PFSK-1 (cell line): ENCODE results near the gene CREB3L1.

ENCODE experiments used
- FOXP2 ChIP-seq: optimal IDR thresholded peaks from 2 replicates; pipeline ENCODE3; 2011; ENCODE audit warnings: borderline replicate concordance, control low read depth, inconsistent platforms; ENCODE audit not compliant: insufficient read depth; ENCODE audit errors: extremely low read length, extremely low read depth
- POLR2AphosphoS5 ChIP-seq: IDR thresholded peaks from 2 replicates; pipeline ENCODE4 v1.6.1; 2012; ENCODE audit warnings: low read depth, mild to moderate bottlenecking, control low read depth, low read length, moderate library complexity
- SIN3A ChIP-seq: IDR thresholded peaks from 2 replicates; pipeline ENCODE4 v1.6.1; 2012; ENCODE audit warnings: mild to moderate bottlenecking, low read length, moderate library complexity, borderline replicate concordance; ENCODE audit not compliant: insufficient read depth
- TAF1 ChIP-seq: IDR thresholded peaks from 2 replicates; pipeline ENCODE4 v1.6.1; 2012; ENCODE audit warnings: low read length, control low read depth, borderline replicate concordance; ENCODE audit not compliant: insufficient read depth
- TF ChIP-seq, protein P1 (sequence below), 2 experiments: IDR thresholded peaks; 2 replicates each; pipeline versions ENCODE4 v1.6.1 to v1.8.0; 2011 to 2012; ENCODE audit warnings: low read depth in 2 of 2, low read length in 2 of 2, control low read depth in 1 of 2, inconsistent platforms in 1 of 2, mild to moderate bottlenecking in 1 of 2, moderate library complexity in 1 of 2; ENCODE audit not compliant: insufficient read depth in 1 of 2

Gene CREB3L1

DNA sequence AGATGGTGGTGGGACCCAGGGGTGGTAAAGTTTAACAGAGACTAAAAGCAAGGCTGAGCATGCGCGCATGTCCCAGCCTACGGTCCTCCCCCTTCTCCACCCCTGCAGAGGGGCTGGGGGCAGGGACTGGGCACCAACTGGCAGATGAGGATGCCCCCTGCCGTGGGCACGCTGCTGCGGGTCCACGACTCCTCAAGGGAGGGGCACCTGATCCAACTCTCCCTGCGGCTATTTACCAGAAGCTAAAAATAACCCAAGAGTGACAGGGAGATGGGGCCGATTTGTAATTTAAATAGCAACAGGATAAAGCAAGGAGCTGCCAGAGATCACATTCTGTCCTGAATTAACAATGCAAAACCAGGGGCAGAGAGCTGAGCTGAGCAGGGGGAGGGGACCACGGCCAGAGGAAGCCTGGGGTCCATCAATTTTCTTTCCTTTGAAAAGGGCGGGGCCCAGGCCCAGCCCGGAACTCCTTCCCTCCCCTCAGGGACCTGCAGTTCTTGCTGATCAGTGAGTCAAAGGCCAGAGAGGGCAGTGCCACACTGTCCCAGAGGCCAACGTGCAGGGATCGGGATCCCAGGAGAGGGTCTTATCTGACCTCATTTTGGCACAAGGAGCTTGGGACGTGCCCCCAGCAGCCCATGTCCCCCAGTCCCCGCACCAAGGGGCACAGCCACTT, 61.7 kb downstream of the CREB3L1 start:
- TF ChIP-seq, protein P1, sequence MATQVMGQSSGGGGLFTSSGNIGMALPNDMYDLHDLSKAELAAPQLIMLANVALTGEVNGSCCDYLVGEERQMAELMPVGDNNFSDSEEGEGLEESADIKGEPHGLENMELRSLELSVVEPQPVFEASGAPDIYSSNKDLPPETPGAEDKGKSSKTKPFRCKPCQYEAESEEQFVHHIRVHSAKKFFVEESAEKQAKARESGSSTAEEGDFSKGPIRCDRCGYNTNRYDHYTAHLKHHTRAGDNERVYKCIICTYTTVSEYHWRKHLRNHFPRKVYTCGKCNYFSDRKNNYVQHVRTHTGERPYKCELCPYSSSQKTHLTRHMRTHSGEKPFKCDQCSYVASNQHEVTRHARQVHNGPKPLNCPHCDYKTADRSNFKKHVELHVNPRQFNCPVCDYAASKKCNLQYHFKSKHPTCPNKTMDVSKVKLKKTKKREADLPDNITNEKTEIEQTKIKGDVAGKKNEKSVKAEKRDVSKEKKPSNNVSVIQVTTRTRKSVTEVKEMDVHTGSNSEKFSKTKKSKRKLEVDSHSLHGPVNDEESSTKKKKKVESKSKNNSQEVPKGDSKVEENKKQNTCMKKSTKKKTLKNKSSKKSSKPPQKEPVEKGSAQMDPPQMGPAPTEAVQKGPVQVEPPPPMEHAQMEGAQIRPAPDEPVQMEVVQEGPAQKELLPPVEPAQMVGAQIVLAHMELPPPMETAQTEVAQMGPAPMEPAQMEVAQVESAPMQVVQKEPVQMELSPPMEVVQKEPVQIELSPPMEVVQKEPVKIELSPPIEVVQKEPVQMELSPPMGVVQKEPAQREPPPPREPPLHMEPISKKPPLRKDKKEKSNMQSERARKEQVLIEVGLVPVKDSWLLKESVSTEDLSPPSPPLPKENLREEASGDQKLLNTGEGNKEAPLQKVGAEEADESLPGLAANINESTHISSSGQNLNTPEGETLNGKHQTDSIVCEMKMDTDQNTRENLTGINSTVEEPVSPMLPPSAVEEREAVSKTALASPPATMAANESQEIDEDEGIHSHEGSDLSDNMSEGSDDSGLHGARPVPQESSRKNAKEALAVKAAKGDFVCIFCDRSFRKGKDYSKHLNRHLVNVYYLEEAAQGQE (IDR thresholded peaks at IDR 0.05; ENCODE audit: insufficient read depth in 1 of 2, low read depth in 2 of 2, low read length in 2 of 2), result no peak
- TF ChIP-seq FOXP2 (peak; percentile 38), POLR2AphosphoS5 (0 out of 2 replicates have a peak, but pooled peaks have one; percentile 14)

DNA sequence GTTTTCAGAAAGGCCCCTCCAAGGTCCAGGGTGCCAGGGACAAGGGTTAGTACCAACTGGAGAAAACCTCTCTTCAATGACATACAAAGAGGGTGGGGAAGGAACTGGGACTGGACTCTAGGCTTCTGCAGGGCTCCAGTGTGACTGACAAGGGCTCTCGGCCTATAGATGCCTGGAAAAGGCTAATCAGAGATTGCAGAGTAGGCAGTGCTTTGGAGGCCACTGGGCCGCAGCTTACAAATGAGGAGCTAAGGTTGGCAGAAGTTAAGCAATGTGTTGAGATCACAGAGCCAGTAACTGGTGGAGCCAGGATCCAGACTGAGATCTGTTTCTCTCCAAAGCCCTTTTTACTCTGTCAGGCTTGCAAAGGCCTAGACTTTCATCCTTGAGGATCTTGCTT, 62.4 kb downstream of the CREB3L1 start:
- TF ChIP-seq POLR2AphosphoS5 (no peak), FOXP2 (no peak), TAF1 (no peak), SIN3A (no peak)
- TF ChIP-seq, protein P1 (IDR thresholded peaks at IDR 0.05; ENCODE audit: insufficient read depth in 1 of 2, low read depth in 2 of 2, low read length in 2 of 2), result no peak

DNA sequence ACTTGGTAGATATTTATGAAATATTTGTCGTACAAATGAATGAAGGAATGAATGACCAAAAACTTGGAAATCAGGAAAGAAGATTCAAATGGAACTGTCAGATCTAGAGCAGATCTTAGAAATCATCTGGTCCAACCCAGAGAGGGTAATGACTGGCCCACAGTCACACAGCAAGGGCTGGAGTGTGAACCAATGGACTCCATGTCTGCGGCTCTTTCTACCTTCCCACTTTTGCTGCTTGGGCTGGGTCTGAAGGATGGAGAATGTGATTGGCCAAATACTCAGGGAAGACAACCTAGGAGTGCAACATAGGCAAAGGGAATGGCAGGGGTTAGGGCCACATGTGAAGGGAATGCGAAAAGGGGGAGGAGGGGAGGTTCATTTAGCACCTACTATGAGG, 64.0 kb downstream of the CREB3L1 start:
- TF ChIP-seq FOXP2, result no peak
- TF ChIP-seq SIN3A, result no peak
- TF ChIP-seq, protein P1 (IDR thresholded peaks at IDR 0.05; ENCODE audit: insufficient read depth in 1 of 2, low read depth in 2 of 2, low read length in 2 of 2), result no peak
- no peak for TF ChIP-seq TAF1
- no peak for TF ChIP-seq POLR2AphosphoS5

DNA sequence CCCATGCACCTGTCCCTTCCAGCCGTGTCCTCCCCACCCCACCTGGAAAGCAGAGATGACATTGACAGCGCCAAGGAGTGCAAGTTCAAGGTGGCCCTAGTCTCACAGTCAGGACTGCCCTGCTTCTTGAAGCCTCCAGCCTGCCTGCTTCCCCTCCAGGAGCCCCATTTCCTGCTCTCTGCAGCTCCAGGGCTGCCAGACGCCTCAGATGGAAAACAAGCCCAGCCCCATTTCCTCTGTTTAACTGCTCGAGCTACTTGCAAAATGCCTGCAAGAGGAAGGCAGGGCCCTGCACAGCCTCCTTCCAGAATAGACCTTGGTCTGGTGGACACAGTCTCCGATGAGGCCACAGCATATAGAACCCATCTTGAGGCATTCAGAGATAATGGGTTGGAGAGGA, 64.8 kb downstream of the CREB3L1 start:
- no peak for TF ChIP-seq FOXP2
- TF ChIP-seq TAF1, result no peak
- TF ChIP-seq POLR2AphosphoS5, result no peak; the same call in 1 of the 2 replicates
- TF ChIP-seq, protein P1 (IDR thresholded peaks at IDR 0.05; ENCODE audit: insufficient read depth in 1 of 2, low read depth in 2 of 2, low read length in 2 of 2), result no peak
- no peak for TF ChIP-seq SIN3A
